Spleen (tissue), 7 donors: Measurements from ENCODE around the gene HMG20B.

Source experiments
- POLR2A ChIP-seq, 3 donors: fragments of 450-650 bp; IDR thresholded peaks; one replicate each; pipeline ENCODE4 v1.5.1; 2017; ENCODE audit warnings: antibody characterized with exemption in 3 of 3, mild to moderate bottlenecking in 1 of 3
- POLR2AphosphoS5 ChIP-seq, 3 donors: sonication (generic); formaldehyde crosslinking; IDR thresholded peaks; one replicate each; pipeline ENCODE4 v1.5.1; 2017; ENCODE audit warnings: antibody characterized with exemption in 3 of 3
- TF ChIP-seq, protein P1 (sequence below), 11 experiments: fragments of 200-600 bp in 7 of 11; fragments of 450-650 bp in 4 of 11; sonication (generic) in 4 of 11; IDR thresholded peaks in 8 of 11; conservative IDR thresholded peaks in 3 of 11; 1 replicate in 7 of 11; 2 replicates in 4 of 11; pipeline versions ENCODE4 v1.4.0 to v1.8.0; 2016 to 2021; ENCODE audit warnings: antibody characterized with exemption in 11 of 11, inconsistent platforms in 4 of 11, mild to moderate bottlenecking in 1 of 11
- donor health status: DM: no; HTN: no; CAD: no; lungs with moderate emphysema.
- donor health status: DM: no; HTN: no; CAD: no.
- donor health status: DM: no; HTN: no; CAD: no.

GRCh38 chr19:3573162-3573857 is 566 bp downstream of the HMG20B start:
- TF ChIP-seq, protein P1, sequence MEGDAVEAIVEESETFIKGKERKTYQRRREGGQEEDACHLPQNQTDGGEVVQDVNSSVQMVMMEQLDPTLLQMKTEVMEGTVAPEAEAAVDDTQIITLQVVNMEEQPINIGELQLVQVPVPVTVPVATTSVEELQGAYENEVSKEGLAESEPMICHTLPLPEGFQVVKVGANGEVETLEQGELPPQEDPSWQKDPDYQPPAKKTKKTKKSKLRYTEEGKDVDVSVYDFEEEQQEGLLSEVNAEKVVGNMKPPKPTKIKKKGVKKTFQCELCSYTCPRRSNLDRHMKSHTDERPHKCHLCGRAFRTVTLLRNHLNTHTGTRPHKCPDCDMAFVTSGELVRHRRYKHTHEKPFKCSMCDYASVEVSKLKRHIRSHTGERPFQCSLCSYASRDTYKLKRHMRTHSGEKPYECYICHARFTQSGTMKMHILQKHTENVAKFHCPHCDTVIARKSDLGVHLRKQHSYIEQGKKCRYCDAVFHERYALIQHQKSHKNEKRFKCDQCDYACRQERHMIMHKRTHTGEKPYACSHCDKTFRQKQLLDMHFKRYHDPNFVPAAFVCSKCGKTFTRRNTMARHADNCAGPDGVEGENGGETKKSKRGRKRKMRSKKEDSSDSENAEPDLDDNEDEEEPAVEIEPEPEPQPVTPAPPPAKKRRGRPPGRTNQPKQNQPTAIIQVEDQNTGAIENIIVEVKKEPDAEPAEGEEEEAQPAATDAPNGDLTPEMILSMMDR (IDR thresholded peaks at IDR 0.05 in 8 of 11, conservative IDR thresholded peaks at IDR 0.05 in 3 of 11): no peak
- TF ChIP-seq POLR2A (IDR thresholded peaks at IDR 0.05) (no peak), POLR2AphosphoS5 (IDR thresholded peaks at IDR 0.05) (no peak)
